AG10803 (cell line): Measurements from ENCODE around the gene SLC5A2.
"Not testable (repeated sequence)": the region's sequence is repeated elsewhere in the genome, so short reads cannot be mapped to it uniquely, and the experiment has no call there.

Source experiments
- DNase-seq: peaks from one replicate; pipeline ENCODE4 v3.0.0; 2010; ENCODE audit warnings: low read depth
- H3K4me3 ChIP-seq: 2 replicates; pipeline ENCODE4 v1.5.1; 2011; ENCODE audit warnings: mild to moderate bottlenecking, low read length, control low read depth
- TF ChIP-seq, protein P1 (sequence below): conservative IDR thresholded peaks from 2 replicates; pipeline ENCODE4 v1.5.1; 2011; ENCODE audit warnings: mild to moderate bottlenecking, low read length, control low read depth, inconsistent platforms

Gene SLC5A2

DNA sequence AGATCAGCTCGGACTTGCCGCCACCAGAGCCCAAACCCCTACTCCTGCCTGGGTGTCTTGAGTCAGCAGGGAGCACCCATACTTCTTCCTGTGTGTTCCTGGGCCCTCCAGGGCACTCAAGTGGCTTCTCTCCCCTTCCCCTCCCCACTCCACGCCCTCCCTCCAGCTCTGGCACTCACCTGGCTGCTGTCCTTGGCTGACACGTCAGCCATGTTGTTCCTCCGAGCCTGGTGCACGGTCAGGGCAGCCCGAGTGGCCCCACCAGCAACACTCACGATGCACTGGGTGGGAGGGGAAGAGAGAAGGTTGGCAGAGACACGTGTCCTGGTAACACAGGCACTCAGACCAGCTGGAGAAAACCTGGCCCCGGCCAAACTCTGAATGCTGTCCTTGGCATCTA, 13.7 kb downstream of the SLC5A2 start:
- TF ChIP-seq, protein P1, sequence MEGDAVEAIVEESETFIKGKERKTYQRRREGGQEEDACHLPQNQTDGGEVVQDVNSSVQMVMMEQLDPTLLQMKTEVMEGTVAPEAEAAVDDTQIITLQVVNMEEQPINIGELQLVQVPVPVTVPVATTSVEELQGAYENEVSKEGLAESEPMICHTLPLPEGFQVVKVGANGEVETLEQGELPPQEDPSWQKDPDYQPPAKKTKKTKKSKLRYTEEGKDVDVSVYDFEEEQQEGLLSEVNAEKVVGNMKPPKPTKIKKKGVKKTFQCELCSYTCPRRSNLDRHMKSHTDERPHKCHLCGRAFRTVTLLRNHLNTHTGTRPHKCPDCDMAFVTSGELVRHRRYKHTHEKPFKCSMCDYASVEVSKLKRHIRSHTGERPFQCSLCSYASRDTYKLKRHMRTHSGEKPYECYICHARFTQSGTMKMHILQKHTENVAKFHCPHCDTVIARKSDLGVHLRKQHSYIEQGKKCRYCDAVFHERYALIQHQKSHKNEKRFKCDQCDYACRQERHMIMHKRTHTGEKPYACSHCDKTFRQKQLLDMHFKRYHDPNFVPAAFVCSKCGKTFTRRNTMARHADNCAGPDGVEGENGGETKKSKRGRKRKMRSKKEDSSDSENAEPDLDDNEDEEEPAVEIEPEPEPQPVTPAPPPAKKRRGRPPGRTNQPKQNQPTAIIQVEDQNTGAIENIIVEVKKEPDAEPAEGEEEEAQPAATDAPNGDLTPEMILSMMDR, result no peak
- DNase-seq, result no peak
- H3K4me3 ChIP-seq, result no peak overlapping the region

DNA sequence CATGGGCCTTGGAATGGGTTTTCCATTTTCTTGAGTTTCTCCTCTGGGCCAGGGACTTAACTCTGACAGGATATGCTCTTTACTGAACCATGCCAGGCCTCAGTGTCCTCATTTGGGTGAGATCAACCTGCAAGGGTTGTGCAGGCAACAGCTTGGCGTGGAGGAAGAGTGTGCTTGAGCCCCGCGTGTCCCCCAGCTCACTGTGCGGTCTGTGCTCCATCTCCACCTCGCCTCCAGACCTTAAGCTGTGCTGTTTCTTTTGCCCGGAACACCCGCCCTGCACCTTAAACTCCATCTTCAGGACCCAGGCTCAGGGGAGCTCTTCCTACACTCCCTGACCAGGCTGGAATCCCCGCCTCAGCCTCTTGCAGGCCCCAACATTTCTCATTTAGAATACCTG, 15.6 kb downstream of the SLC5A2 start:
- no peak for DNase-seq
- TF ChIP-seq, protein P1, result no peak
- H3K4me3 ChIP-seq, result no peak overlapping the region

DNA sequence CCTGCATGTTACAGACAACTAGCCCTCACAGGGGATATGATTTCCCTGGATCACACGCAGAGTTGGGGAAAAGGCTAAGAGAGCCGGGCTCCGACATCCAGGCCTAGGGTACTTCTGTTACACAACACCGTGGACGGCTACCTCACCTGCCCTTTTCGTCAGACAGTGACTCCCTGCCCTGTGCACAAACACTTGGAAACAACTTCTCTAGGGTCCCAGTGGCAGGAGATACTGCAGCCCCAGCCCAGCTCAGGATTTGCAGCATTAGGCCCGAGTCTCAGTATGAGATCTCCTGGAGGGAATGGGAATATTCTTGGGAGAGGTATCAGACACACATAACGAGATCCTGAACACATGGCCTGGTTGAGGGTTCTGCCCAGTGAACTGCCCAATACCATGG, 17.0 kb downstream of the SLC5A2 start:
- TF ChIP-seq, protein P1, result no peak
- no peak overlapping the region for H3K4me3 ChIP-seq
- no peak for DNase-seq

DNA sequence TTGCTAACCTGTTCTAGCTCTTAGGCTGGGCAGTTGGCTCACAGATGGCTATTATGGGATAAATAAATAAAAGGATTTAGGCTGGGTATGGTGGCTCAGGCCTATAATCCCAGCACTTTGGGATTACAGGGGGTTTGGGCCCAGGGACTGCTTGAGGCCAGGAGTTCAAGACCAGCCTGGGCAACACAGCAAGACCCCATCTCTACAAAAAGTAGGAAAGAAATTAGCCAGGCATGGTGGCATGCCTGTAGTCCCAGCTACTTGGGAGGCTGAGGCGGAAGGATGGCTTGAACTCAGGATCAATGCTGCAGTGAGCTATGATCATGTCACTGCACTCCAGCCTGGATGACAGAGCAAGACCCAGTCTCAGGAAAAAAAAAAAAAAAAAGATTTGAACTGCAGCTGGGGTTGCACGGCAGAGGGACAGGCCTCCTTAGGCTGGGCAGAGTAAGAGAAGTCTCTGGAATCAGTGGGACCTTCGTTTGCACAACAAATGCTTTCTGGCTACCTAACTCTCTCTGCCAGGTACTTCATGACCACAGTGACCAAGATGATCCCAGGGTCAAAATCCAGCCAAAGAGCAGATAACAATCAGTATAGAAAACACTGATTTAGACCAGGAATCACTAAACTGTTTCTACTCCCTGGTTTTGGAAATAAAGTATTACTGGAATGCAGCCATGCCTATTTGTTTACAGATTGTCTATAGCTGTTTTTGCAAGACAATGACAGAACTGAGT, 18.5 kb downstream of the SLC5A2 start:
- DNase-seq, result no peak
- no peak overlapping the region for H3K4me3 ChIP-seq
- TF ChIP-seq, protein P1, result no peak

DNA sequence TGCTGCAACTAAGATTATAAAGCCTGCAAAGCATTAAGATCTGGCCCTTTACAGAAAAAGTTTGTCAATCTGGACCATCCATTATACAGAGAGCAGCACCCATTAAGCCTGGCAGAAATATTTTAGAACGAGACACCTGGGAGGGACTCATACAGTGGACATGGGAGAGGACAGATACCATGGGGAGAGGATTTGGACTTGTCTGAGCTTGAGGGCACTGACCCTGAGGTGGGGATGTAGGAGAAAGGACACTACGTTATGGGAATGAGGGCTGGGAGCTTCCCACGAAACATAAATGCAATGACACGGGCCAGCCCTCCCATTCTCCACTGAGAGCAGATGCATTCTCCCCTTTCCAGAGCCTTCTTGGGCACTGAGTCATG, 19.0 kb downstream of the SLC5A2 start:
- DNase-seq, result no peak
- no peak overlapping the region for H3K4me3 ChIP-seq
- TF ChIP-seq, protein P1, result no peak

DNA sequence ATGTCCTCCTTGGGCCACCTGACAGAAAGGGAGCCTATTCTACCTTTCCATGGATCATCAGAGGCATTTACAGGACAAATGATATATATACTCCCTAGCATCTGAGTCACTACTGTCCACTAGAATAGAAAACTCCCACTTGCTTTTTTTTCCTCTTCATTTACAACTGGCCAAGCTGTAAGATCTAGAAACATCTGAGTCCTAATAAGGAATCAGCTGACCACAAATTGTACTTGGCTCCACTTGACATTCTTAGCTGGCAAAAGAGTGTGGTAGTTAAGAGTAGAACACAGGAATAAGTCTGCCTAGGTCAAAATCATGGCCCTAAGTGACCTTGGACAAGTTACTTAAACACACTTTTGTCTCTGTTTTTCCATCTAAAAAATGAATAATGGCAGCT, 20.1 kb downstream of the SLC5A2 start:
- H3K4me3 ChIP-seq, result no peak overlapping the region
- TF ChIP-seq, protein P1, result no peak
- DNase-seq, result peak; percentile 61

DNA sequence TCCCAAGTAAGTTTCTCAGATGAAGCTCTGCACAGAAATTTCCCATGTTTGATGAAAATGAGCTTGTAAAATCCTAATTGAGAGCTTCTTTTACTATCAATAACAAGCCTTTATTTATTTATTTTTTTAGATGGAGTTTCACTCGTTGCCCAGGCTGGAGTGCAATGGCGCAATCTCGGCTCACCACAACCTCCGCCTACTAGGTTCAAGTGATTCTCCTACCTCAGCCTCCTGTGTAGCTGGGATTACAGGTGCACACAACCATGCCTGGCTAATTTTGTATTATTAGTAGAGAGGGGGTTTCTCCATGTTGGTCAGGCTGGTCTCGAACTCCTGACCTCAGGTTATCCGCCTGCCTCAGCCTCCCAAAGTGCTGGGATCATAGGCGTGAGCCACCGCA, 20.6 kb downstream of the SLC5A2 start:
- not testable (repeated sequence) for H3K4me3 ChIP-seq, DNase-seq
